K562 (cell line): ENCODE results near the gene GSTO2. TPM values are rescaled to one million over a fixed set of nuclear protein-coding genes. Genes with fewer than 3 reads are reported as not detected.

Experiments
- ASH1L ChIP-seq: fragments of 450-650 bp; IDR thresholded peaks from 2 replicates; pipeline ENCODE4 v1.6.1; 2018; ENCODE audit warnings: borderline replicate concordance, mild to moderate bottlenecking, low read depth; ENCODE audit not compliant: partially characterized antibody
- ATF1 ChIP-seq, 2 experiments: fragments of 450-650 bp in 1 of 2; IDR thresholded peaks; 2 replicates each; pipeline ENCODE4 v1.6.1; 2016; ENCODE audit warnings: missing compliant biosample characterization in 1 of 2, missing genetic modification characterization in 1 of 2
- BCL6 ChIP-seq: fragments of 250-450 bp; sonication (Bioruptor Pico); IDR thresholded peaks from 2 replicates; pipeline ENCODE4 v1.4.0; 2020
- ELF1 ChIP-seq: fragments of 200-800 bp; sonication (Bioruptor generic); IDR thresholded peaks from 2 replicates; pipeline ENCODE4 v1.6.1; 2016; ENCODE audit warnings: missing genetic modification characterization, missing compliant biosample characterization
- ESRRA ChIP-seq: fragments of 450-650 bp; IDR thresholded peaks from 2 replicates; pipeline ENCODE4 v1.6.1; 2014; ENCODE audit warnings: low read depth, mild to moderate bottlenecking, moderate library complexity, borderline replicate concordance
- KAT7 ChIP-seq: sonication (generic); formaldehyde crosslinking; IDR thresholded peaks from 2 replicates; pipeline ENCODE4 v1.8.0; 2022; ENCODE audit warnings: missing genetic modification reagents, mild to moderate bottlenecking, borderline replicate concordance
- KDM2B ChIP-seq: fragments of 250-450 bp; sonication (Bioruptor Pico); IDR thresholded peaks from 2 replicates; pipeline ENCODE4 v1.8.0; 2021; ENCODE audit warnings: mild to moderate bottlenecking, moderate library complexity
- MLLT1 ChIP-seq, 2 experiments: fragments of 450-650 bp; IDR thresholded peaks; 2 replicates each; pipeline ENCODE4 v1.6.1; 2016
- NCOA1 ChIP-seq: fragments of 450-650 bp; IDR thresholded peaks from 2 replicates; pipeline ENCODE4 v1.6.1; 2016; ENCODE audit warnings: low read depth
- POLR2G ChIP-seq: fragments of 200-400 bp; formaldehyde crosslinking; IDR thresholded peaks from 2 replicates; pipeline ENCODE4 v1.6.1; 2017; ENCODE audit warnings: low read depth, mild to moderate bottlenecking, antibody characterized with exemption, low read length, moderate library complexity
- SRSF1 ChIP-seq: fragments of 200-400 bp; formaldehyde crosslinking; IDR thresholded peaks from 2 replicates; pipeline ENCODE4 v1.6.1; 2017; ENCODE audit warnings: mild to moderate bottlenecking, low read depth, low read length, moderate library complexity
- STAT5A ChIP-seq: IDR thresholded peaks from 2 replicates; pipeline ENCODE4 v1.6.1; 2012; ENCODE audit warnings: low read length, inconsistent platforms, borderline replicate concordance
- TOE1 ChIP-seq, 2 experiments: fragments of 450-650 bp in 1 of 2; sonication (generic) in 1 of 2; formaldehyde crosslinking in 1 of 2; IDR thresholded peaks; 2 replicates each; pipeline versions ENCODE4 v1.7.1 to v1.8.0; 2016 to 2022; ENCODE audit warnings: borderline replicate concordance in 2 of 2, mild to moderate bottlenecking in 2 of 2, antibody characterized with exemption in 1 of 2, inconsistent platforms in 1 of 2, low read depth in 1 of 2, missing genetic modification reagents in 1 of 2, moderate library complexity in 1 of 2
- ZFX ChIP-seq: sonication (generic); formaldehyde crosslinking; IDR thresholded peaks from 2 replicates; pipeline ENCODE4 v1.8.0; 2022; ENCODE audit warnings: mild to moderate bottlenecking, missing genetic modification reagents, moderate library complexity
- ZNF407 ChIP-seq: fragments of 450-650 bp; IDR thresholded peaks from 2 replicates; pipeline ENCODE4 v1.6.1; 2016; ENCODE audit warnings: low read depth
- polyA plus RNA-seq, 8 experiments: library from polyadenylated mRNA; depleted of rRNA in 4 of 8; stranded (reverse) in 5 of 8; unstranded in 3 of 8; fragments of >200 nt; fragmentation: Nextera tagmentation in 2 of 8; fragmentation: Illumina TruSeq in 1 of 8; extraction: Ambion mirVana in 2 of 8; extraction: Trizol in 1 of 8; gene quantifications; 2 replicates each; pipeline versions ENCODE4 v1.2.1 to v1.2.3, GENCODE V29; 2011 to 2014; ENCODE audit warnings: inconsistent platforms in 1 of 8, missing spikeins in 1 of 8
- total RNA-seq, 7 experiments: library from RNA; depleted of rRNA in 6 of 7; stranded (reverse); fragments of >200 nt in 6 of 7; fragmentation: Illumina TruSeq in 2 of 7; extraction: Trizol in 2 of 7; gene quantifications; 2 replicates each; pipeline versions ENCODE4 v1.2.1 to v1.2.3, GENCODE V29; 2011 to 2021; ENCODE audit warnings: low replicate concordance in 1 of 7

Gene GSTO2
- total and polyA plus RNA-seq, 9 of the 15 experiments (the other 6 are each of a cell fraction or from before 2014, with no cell fraction given): 0.18 to 1.8 (median 0.90) TPM

- TF ChIP-seq MLLT1 (IDR thresholded peaks at IDR 0.05): 0 out of 4 replicates have a peak, but pooled peaks of 1 of the 2 experiments have one; percentile 59
- peak; percentile 93 for TF ChIP-seq POLR2G
- peak; percentile 72 for TF ChIP-seq ELF1 (tag)
- peak; percentile 97 for TF ChIP-seq TOE1 (IDR thresholded peaks at IDR 0.05; ENCODE audit: borderline replicate concordance)
- no peak for TF ChIP-seq TOE1 (CRISPR knock-in tag; IDR thresholded peaks at IDR 0.05; ENCODE audit: borderline replicate concordance, low read depth)
- no peak for TF ChIP-seq ZNF407
- TF ChIP-seq SRSF1: no peak
- no peak for TF ChIP-seq ASH1L
- 0 out of 2 replicates have a peak, but pooled peaks have one; percentile 24 for TF ChIP-seq ESRRA
- TF ChIP-seq ATF1 (CRISPR knock-in tag; IDR thresholded peaks at IDR 0.05): no peak
- TF ChIP-seq ATF1 (tag; IDR thresholded peaks at IDR 0.05): peak; percentile 34; the same call in 1 of the 2 replicates
- peak; percentile 59 for TF ChIP-seq ZFX (CRISPR knock-in tag)
- no peak for TF ChIP-seq BCL6 (CRISPR knock-in tag)
- TF ChIP-seq KDM2B (CRISPR knock-in tag): no peak
- TF ChIP-seq KAT7 (CRISPR knock-in tag): 0 out of 2 replicates have a peak, but pooled peaks have one; percentile 58
- TF ChIP-seq STAT5A: no peak
- peak; percentile 20; the same call in 1 of the 2 replicates for TF ChIP-seq NCOA1
Observed at GRCh38 chr10:104337985-104338735, 69.2 kb downstream of the GSTO2 start, which contains the start of gene ITPRIP (continued).
